PFSK-1 (cell line): ENCODE measurements around the gene TFPI.
A peak's percentile ranks its signal among the peaks of the same experiment; 100 is the strongest.

Source experiments
- FOXP2 ChIP-seq: optimal IDR thresholded peaks from 2 replicates; pipeline ENCODE3; 2011; ENCODE audit warnings: borderline replicate concordance, control low read depth, inconsistent platforms; ENCODE audit not compliant: insufficient read depth; ENCODE audit errors: extremely low read length, extremely low read depth
- POLR2AphosphoS5 ChIP-seq: IDR thresholded peaks from 2 replicates; pipeline ENCODE4 v1.6.1; 2012; ENCODE audit warnings: low read depth, mild to moderate bottlenecking, control low read depth, low read length, moderate library complexity
- REST ChIP-seq, 2 experiments: IDR thresholded peaks; 2 replicates each; pipeline versions ENCODE4 v1.6.1 to v1.8.0; 2011 to 2012; ENCODE audit warnings: low read depth in 2 of 2, low read length in 2 of 2, control low read depth in 1 of 2, inconsistent platforms in 1 of 2, mild to moderate bottlenecking in 1 of 2, moderate library complexity in 1 of 2; ENCODE audit not compliant: insufficient read depth in 1 of 2
- TAF1 ChIP-seq: IDR thresholded peaks from 2 replicates; pipeline ENCODE4 v1.6.1; 2012; ENCODE audit warnings: low read length, control low read depth, borderline replicate concordance; ENCODE audit not compliant: insufficient read depth

DNA sequence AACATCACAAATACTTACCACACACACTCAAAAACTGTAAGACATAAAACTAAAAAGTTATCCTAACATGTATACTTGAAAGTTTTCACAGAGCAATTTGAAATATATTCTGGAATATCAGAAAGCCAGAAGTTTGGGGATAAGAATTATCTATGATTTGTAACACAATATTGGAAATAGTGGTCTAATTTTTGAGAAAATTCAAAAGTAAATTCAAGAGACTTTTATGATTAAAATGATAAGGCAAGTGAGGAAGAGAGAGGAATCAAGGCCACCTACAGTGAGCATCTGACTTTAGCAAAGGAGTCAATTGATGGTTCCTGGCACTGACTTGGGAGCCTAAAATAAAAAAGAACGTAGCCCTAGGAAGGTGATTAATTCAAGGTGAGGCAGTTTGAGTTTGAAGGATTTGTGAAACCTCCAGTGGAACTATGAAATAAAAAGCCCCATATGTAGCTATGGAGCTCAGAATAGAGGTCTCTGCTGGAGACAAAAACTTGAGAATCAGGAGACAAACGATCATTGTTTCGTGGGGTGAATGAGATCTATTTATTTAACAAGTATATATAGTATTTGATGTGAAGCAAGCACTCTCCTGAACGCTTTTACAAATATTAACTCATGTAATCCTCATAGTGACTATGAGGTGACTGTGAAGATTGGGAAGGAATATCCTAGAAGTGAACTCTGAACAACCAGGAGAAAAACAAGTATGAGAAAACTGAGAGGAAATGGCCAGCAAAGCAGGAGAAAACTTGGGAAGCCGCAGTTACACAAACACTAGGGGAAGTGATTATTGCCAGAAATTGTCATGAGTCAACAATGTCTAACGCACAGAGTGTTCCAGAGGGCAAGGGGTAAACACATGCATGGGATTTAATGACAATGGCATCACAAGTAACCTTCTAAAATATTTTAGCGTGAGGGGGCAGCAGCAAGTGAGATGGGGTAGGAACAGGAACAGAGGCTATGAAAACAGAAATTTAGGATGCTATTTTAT is 12.8 kb downstream of the TFPI start:
- no peak for TF ChIP-seq POLR2AphosphoS5
- peak; percentile 93 for TF ChIP-seq FOXP2
- TF ChIP-seq TAF1 = no peak
- TF ChIP-seq REST (IDR thresholded peaks at IDR 0.05; ENCODE audit: insufficient read depth in 1 of 2, low read depth in 2 of 2, low read length in 2 of 2) = no peak
